IPS-20b (cell line): ENCODE results near the gene TBC1D16.
"Not testable (repeated sequence)": the region's sequence is repeated elsewhere in the genome, so short reads cannot be mapped to it uniquely, and the experiment has no call there.

Experiments
- H3K27ac ChIP-seq: one replicate; pipeline ENCODE4 v1.5.1; 2013; ENCODE audit warnings: low read length
- H3K27me3 ChIP-seq: 2 replicates; pipeline ENCODE4 v1.6.1; 2013; ENCODE audit warnings: mild to moderate bottlenecking, low read length, inconsistent platforms; ENCODE audit not compliant: insufficient read depth
- H3K36me3 ChIP-seq: 2 replicates; pipeline ENCODE4 v1.6.1; 2013; ENCODE audit warnings: low read depth, mild to moderate bottlenecking, inconsistent platforms, low read length, moderate library complexity; ENCODE audit not compliant: insufficient read depth
- H3K4me1 ChIP-seq: 2 replicates; pipeline ENCODE4 v1.6.1; 2013; ENCODE audit warnings: mild to moderate bottlenecking, control low read depth, inconsistent platforms, low read length, moderate library complexity; ENCODE audit not compliant: insufficient read depth
- H3K4me3 ChIP-seq: 2 replicates; pipeline ENCODE4 v1.5.1; 2013; ENCODE audit warnings: mild to moderate bottlenecking, low read length, inconsistent platforms
- H3K9ac ChIP-seq: 2 replicates; pipeline ENCODE4 v1.6.1; 2013; ENCODE audit warnings: low read depth, mild to moderate bottlenecking, inconsistent platforms, low read length, moderate library complexity
- H3K9me3 ChIP-seq: 2 replicates; pipeline ENCODE4 v1.6.1; 2013; ENCODE audit warnings: mild to moderate bottlenecking, low read depth, low read length, inconsistent platforms; ENCODE audit not compliant: insufficient read depth

Gene TBC1D16

DNA sequence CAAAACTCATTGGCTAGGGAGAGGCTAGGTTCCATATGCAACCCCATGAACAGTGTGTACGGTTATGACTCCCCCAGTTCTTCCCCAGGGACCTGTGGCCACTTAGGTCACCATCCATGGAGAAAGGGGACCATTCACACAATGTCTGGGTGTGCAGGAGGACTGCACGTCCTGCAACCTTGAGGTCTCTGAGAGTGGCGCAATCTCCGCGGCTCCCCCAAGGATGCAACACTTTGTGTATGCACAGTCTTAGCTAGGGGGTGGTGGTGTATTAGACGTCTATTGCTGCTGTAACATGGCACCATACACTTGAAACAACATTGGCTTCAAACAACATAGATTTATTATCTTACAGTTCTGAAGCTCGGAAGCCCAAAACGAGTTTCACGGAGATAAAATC lies 130.8 kb downstream of the TBC1D16 start:
- no peaks in the 10 kb centered on the region for H3K9me3 ChIP-seq
- no peak overlapping the region for H3K27ac ChIP-seq
- no peak overlapping the region for H3K4me3 ChIP-seq
- H3K36me3 ChIP-seq, result no peaks in the 10 kb centered on the region
- no peak overlapping the region for H3K9ac ChIP-seq
- peaks cover 8% of the 10 kb centered on the region for H3K27me3 ChIP-seq
- H3K4me1 ChIP-seq, result no peaks in the 10 kb centered on the region

GRCh38 chr17:79902146-79902791 lies 133.4 kb downstream of the TBC1D16 start:
- no peaks in the 10 kb centered on the region for H3K36me3 ChIP-seq
- no peaks in the 10 kb centered on the region for H3K9me3 ChIP-seq
- no peaks in the 10 kb centered on the region for H3K4me1 ChIP-seq
- no peak overlapping the region for H3K4me3 ChIP-seq
- H3K27ac ChIP-seq, result no peak overlapping the region
- H3K9ac ChIP-seq, result no peak overlapping the region
- H3K27me3 ChIP-seq, result peaks cover 8% of the 10 kb centered on the region

GRCh38 chr17:79901131-79901530 lies 134.5 kb downstream of the TBC1D16 start:
- Histone ChIP-seq H3K27me3 (peaks cover 7% of the 10 kb centered on the region), H3K9ac (no peak overlapping the region), H3K4me3 (no peak overlapping the region), H3K27ac (no peak overlapping the region), H3K4me1 (no peaks in the 10 kb centered on the region), H3K9me3 (no peaks in the 10 kb centered on the region), H3K36me3 (no peaks in the 10 kb centered on the region)

DNA sequence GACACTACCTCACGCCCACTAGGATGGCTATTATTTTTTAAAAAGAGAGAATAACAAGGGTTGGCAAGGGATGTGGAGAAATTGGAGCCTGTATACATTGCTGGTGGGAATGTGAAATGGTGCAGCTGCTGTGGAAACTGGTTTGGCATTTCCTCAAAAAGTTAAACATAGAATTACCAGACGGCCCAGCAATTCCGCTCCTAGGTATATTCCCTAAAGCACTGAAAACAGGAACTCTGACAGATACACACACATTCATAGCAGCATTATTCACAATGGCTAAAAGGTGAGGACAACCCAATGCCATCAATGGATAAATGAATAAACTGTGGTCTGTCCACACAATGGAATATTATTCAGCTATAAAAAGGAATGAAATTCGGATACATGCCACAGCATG lies 136.1 kb downstream of the TBC1D16 start:
- Histone ChIP-seq H3K9ac (no peak overlapping the region), H3K27me3 (peaks cover 4% of the 10 kb centered on the region; the same call in 1 of the 2 replicates), H3K4me1 (no peaks in the 10 kb centered on the region), H3K9me3 (no peaks in the 10 kb centered on the region), H3K27ac (no peak overlapping the region), H3K4me3 (no peak overlapping the region), H3K36me3 (no peaks in the 10 kb centered on the region)

GRCh38 chr17:79897243-79898063 lies 138.2 kb downstream of the TBC1D16 start:
- H3K4me3 ChIP-seq, result no peak overlapping the region
- H3K9me3 ChIP-seq, result no peaks in the 10 kb centered on the region
- H3K9ac ChIP-seq, result no peak overlapping the region
- H3K4me1 ChIP-seq, result no peaks in the 10 kb centered on the region
- H3K36me3 ChIP-seq, result no peaks in the 10 kb centered on the region
- H3K27me3 ChIP-seq, result peaks cover 6% of the 10 kb centered on the region; the same call in 1 of the 2 replicates
- no peak overlapping the region for H3K27ac ChIP-seq

DNA sequence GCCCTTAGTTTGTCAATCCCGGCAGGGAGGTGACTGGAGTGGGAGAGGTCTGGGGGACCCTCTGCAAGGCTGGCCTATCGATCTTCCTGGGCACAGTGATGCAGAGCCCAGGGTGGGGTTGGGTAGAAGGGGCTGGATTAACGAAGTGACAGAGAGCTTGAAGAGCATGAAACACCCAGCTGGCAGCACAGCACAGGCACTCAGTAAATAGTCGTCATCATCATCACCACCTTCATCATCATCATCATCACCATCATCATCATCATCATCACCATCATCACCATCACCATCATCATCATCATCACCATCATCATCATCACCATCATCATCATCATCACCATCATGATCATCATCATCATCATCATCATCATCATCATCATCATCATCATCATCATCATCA lies 142.2 kb downstream of the TBC1D16 start:
- H3K9me3 ChIP-seq, H3K4me1 ChIP-seq, H3K27me3 ChIP-seq, H3K4me3 ChIP-seq, H3K27ac ChIP-seq, H3K9ac ChIP-seq, H3K36me3 ChIP-seq: not testable (repeated sequence)

DNA sequence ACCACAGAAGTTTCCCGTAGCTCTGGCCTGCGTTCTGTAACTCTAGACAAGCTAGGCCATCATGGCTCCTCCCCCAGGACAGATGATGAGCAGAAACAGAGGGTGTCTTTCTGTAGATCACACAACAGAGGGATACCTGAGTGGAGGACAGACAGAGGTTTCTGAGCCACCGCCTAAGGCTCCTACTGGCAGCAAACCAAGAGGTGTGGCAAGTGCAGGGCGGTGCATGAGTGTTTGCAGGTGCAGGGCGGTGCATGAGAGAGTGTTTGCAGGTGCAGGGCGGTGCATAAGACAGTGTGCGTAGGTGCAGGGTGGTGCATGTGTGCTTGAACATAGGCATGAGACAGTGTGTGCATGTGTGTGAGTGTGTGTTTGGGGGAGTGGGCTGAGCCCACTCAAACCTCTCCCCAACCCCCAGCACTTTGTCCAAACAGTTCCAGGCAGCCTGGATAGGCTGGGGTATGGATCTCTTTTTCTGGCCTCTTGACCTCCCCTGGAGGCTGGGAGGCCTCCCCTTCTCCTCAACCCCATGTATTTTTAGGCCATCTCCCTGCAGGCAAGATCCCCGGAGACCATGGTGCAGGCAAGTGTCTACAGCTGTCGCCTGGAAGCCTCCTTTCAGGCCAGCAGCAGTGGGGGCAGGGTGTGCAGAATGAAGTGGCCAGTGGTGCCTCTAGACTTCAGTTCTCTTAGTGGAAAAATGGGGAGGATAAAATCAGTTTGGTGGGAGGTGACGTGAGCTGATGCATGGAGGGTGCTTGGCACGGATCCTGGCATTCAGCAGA lies 143.0 kb downstream of the TBC1D16 start:
- no peaks in the 10 kb centered on the region for H3K36me3 ChIP-seq
- no peaks in the 10 kb centered on the region for H3K9me3 ChIP-seq
- no peak overlapping the region for H3K9ac ChIP-seq
- 0 out of 2 replicates have a peak, but pooled peaks cover 9% of the 10 kb centered on the region for H3K27me3 ChIP-seq
- no peaks in the 10 kb centered on the region for H3K4me1 ChIP-seq
- no peak overlapping the region for H3K4me3 ChIP-seq
- no peak overlapping the region for H3K27ac ChIP-seq

GRCh38 chr17:79891113-79891730 lies 144.4 kb downstream of the TBC1D16 start:
- Histone ChIP-seq H3K9ac (no peak overlapping the region), H3K4me1 (no peaks in the 10 kb centered on the region), H3K9me3 (no peaks in the 10 kb centered on the region)

GRCh38 chr17:79890706-79891105 lies 145.0 kb downstream of the TBC1D16 start:
- H3K9ac ChIP-seq, result no peak overlapping the region
- H3K4me1 ChIP-seq, result no peaks in the 10 kb centered on the region
- H3K27ac ChIP-seq, result no peak overlapping the region
- no peak overlapping the region for H3K4me3 ChIP-seq
- no peaks in the 10 kb centered on the region for H3K9me3 ChIP-seq
- 0 out of 2 replicates have a peak, but pooled peaks cover 9% of the 10 kb centered on the region for H3K27me3 ChIP-seq
- H3K36me3 ChIP-seq, result no peaks in the 10 kb centered on the region

More at GRCh38 chr17:79891113-79891730, 144.4 kb downstream of the TBC1D16 start:
- Histone ChIP-seq H3K27ac (no peak overlapping the region), H3K27me3 (0 out of 2 replicates have a peak, but pooled peaks cover 9% of the 10 kb centered on the region), H3K36me3 (no peaks in the 10 kb centered on the region), H3K4me3 (no peak overlapping the region)

GRCh38 chr17:79888811-79889634 lies 146.6 kb downstream of the TBC1D16 start:
- Histone ChIP-seq H3K36me3 (no peaks in the 10 kb centered on the region), H3K4me1 (no peaks in the 10 kb centered on the region), H3K9me3 (no peaks in the 10 kb centered on the region), H3K9ac (no peak overlapping the region), H3K4me3 (no peak overlapping the region), H3K27ac (no peak overlapping the region), H3K27me3 (0 out of 2 replicates have a peak, but pooled peaks cover 9% of the 10 kb centered on the region)
